ENCODE measurements around the gene ST6GALNAC4.

ST6GALNAC4 gene

GRCh38 chr9:127927988-127928675 is 11.3 kb upstream of the ST6GALNAC4 start:
- Histone ChIP-seq H3K27me3 (ENCODE audit: low read depth, low read length) (peaks cover 40% of the 10 kb centered on the region), H2AFZ (ENCODE audit: low read depth, low read length) (no peak overlapping the region), H3K79me2 (ENCODE audit: low read length) (no peaks in the 10 kb centered on the region), H3K4me2 (ENCODE audit: low read length) (peak overlapping the region; percentile 82), H3K9me3 (ENCODE audit: insufficient read depth, low read length) (no peaks in the 10 kb centered on the region), H3K36me3 (replicated peaks; ENCODE audit: low read depth, low read length) (no peaks in the 10 kb centered on the region), H3K9ac (ENCODE audit: low read length) (no peak overlapping the region), H3K4me1 (ENCODE audit: low read length) (peaks cover 21% of the 10 kb centered on the region), H3K27ac (ENCODE audit: low read length) (no peak overlapping the region), H4K20me1 (ENCODE audit: insufficient read depth, low read length) (0 out of 2 replicates have a peak, but pooled peaks cover 4% of the 10 kb centered on the region), H3K4me3 (ENCODE audit: low read length) (peak overlapping the region; percentile 77; the same call in 1 of the 2 replicates)
- TF ChIP-seq EZH2phosphoT487 (IDR thresholded peaks at IDR 0.05; ENCODE audit: low read depth) (no peak), CTCF (IDR thresholded peaks at IDR 0.05; ENCODE audit: low read depth, low read length) (no peak)

- Histone ChIP-seq H3K27ac (ENCODE audit: low read length) (no peak overlapping the region), H3K4me1 (ENCODE audit: low read length) (peaks cover 21% of the 10 kb centered on the region), H3K9ac (ENCODE audit: low read length) (peak overlapping the region; percentile 40), H4K20me1 (ENCODE audit: insufficient read depth, low read length) (0 out of 2 replicates have a peak, but pooled peaks cover 4% of the 10 kb centered on the region), H3K4me3 (ENCODE audit: low read length) (peak overlapping the region; percentile 77), H3K79me2 (ENCODE audit: low read length) (no peaks in the 10 kb centered on the region), H3K36me3 (replicated peaks; ENCODE audit: low read depth, low read length) (no peaks in the 10 kb centered on the region), H3K9me3 (ENCODE audit: insufficient read depth, low read length) (no peaks in the 10 kb centered on the region), H3K27me3 (ENCODE audit: low read depth, low read length) (peaks cover 40% of the 10 kb centered on the region), H2AFZ (ENCODE audit: low read depth, low read length) (no peak overlapping the region), H3K4me2 (ENCODE audit: low read length) (peak overlapping the region; percentile 82)
- TF ChIP-seq EZH2phosphoT487 (IDR thresholded peaks at IDR 0.05; ENCODE audit: low read depth) (no peak), CTCF (IDR thresholded peaks at IDR 0.05; ENCODE audit: low read depth, low read length) (no peak)
These were observed 10.6 kb upstream of the ST6GALNAC4 start for GRCh38 chr9:127927201-127927987.

GRCh38 chr9:127926906-127927200 is 10.0 kb upstream of the ST6GALNAC4 start:
- H3K4me2 ChIP-seq (ENCODE audit: low read length) = peak overlapping the region; percentile 82
- H3K9me3 ChIP-seq (ENCODE audit: insufficient read depth, low read length) = no peaks in the 10 kb centered on the region
- H3K79me2 ChIP-seq (ENCODE audit: low read length) = no peaks in the 10 kb centered on the region
- peak overlapping the region; percentile 77 for H3K4me3 ChIP-seq (ENCODE audit: low read length)
- no peak for TF ChIP-seq EZH2phosphoT487 (IDR thresholded peaks at IDR 0.05; ENCODE audit: low read depth)
- H3K36me3 ChIP-seq (replicated peaks; ENCODE audit: low read depth, low read length) = no peaks in the 10 kb centered on the region
- H3K27ac ChIP-seq (ENCODE audit: low read length) = no peak overlapping the region
- peak overlapping the region; percentile 40 for H3K9ac ChIP-seq (ENCODE audit: low read length)
- H3K27me3 ChIP-seq (ENCODE audit: low read depth, low read length) = peaks cover 44% of the 10 kb centered on the region
- H4K20me1 ChIP-seq (ENCODE audit: insufficient read depth, low read length) = 0 out of 2 replicates have a peak, but pooled peaks cover 4% of the 10 kb centered on the region
- H3K4me1 ChIP-seq (ENCODE audit: low read length) = peaks cover 24% of the 10 kb centered on the region
- no peak overlapping the region for H2AFZ ChIP-seq (ENCODE audit: low read depth, low read length)

GRCh38 chr9:127925959-127926905 is 9.4 kb upstream of the ST6GALNAC4 start:
- H3K79me2 ChIP-seq (ENCODE audit: low read length) = no peaks in the 10 kb centered on the region
- H3K4me2 ChIP-seq (ENCODE audit: low read length) = peak overlapping the region; percentile 82
- no peak overlapping the region for H3K27ac ChIP-seq (ENCODE audit: low read length)
- peak overlapping the region; percentile 77 for H3K4me3 ChIP-seq (ENCODE audit: low read length)
- H3K9me3 ChIP-seq (ENCODE audit: insufficient read depth, low read length) = no peaks in the 10 kb centered on the region
- peaks cover 22% of the 10 kb centered on the region for H3K4me1 ChIP-seq (ENCODE audit: low read length)
- H3K36me3 ChIP-seq (replicated peaks; ENCODE audit: low read depth, low read length) = no peaks in the 10 kb centered on the region
- TF ChIP-seq CTCF (IDR thresholded peaks at IDR 0.05; ENCODE audit: low read depth, low read length) (no peak), EZH2phosphoT487 (IDR thresholded peaks at IDR 0.05; ENCODE audit: low read depth) (no peak)
- no peak overlapping the region for H3K9ac ChIP-seq (ENCODE audit: low read length)
- no peaks in the 10 kb centered on the region for H4K20me1 ChIP-seq (ENCODE audit: insufficient read depth, low read length)
- no peak overlapping the region; the same call in 1 of the 2 replicates for H2AFZ ChIP-seq (ENCODE audit: low read depth, low read length)
- peaks cover 45% of the 10 kb centered on the region for H3K27me3 ChIP-seq (ENCODE audit: low read depth, low read length)
